Spleen (tissue), 11 donors: ENCODE measurements around the gene FAM185A. TPM values are rescaled to one million over a fixed set of nuclear protein-coding genes. Genes with fewer than 3 reads are reported as not detected.
A peak's percentile ranks its signal among the peaks of the same experiment; 100 is the strongest.

Source experiments
- DNase-seq: peaks from one replicate; pipeline ENCODE4 v3.0.0-alpha.2; 2020
- H3K27ac ChIP-seq, 8 donors: fragments of 200-600 bp; sonication (generic) in 7 of 8; 1 replicate in 4 of 8; 2 replicates in 4 of 8; pipeline versions ENCODE4 v1.5.0 to v1.8.0; 2016 to 2021; ENCODE audit warnings: inconsistent platforms in 4 of 8, mild to moderate bottlenecking in 4 of 8, moderate library complexity in 1 of 8
- H3K27me3 ChIP-seq, 7 donors: fragments of 200-600 bp; sonication (generic) in 6 of 7; replicated peaks in 1 of 7; 1 replicate in 4 of 7; 2 replicates in 3 of 7; pipeline versions ENCODE4 v1.5.0 to v1.8.0; 2016 to 2021; ENCODE audit warnings: inconsistent platforms in 3 of 7, mild to moderate bottlenecking in 1 of 7
- H3K36me3 ChIP-seq, 6 donors: fragments of 200-600 bp; sonication (generic) in 5 of 6; 1 replicate in 4 of 6; 2 replicates in 2 of 6; pipeline versions ENCODE4 v1.5.0 to v1.8.0; 2016 to 2021; ENCODE audit warnings: inconsistent platforms in 2 of 6
- H3K4me1 ChIP-seq, 6 donors: fragments of 200-600 bp; sonication (generic) in 5 of 6; 1 replicate in 3 of 6; 2 replicates in 3 of 6; pipeline versions ENCODE4 v1.5.0 to v1.8.0; 2016 to 2021; ENCODE audit warnings: inconsistent platforms in 3 of 6
- H3K4me3 ChIP-seq, 8 donors: fragments of 200-600 bp; sonication (generic) in 7 of 8; 1 replicate in 4 of 8; 2 replicates in 4 of 8; pipeline versions ENCODE4 v1.5.0 to v1.8.0; 2016 to 2021; ENCODE audit warnings: inconsistent platforms in 4 of 8, mild to moderate bottlenecking in 4 of 8, moderate library complexity in 2 of 8
- H3K9me3 ChIP-seq, 8 donors: fragments of 200-600 bp; sonication (generic) in 7 of 8; 1 replicate in 4 of 8; 2 replicates in 4 of 8; pipeline versions ENCODE4 v1.5.0 to v1.8.0; 2016 to 2021; ENCODE audit warnings: inconsistent platforms in 4 of 8
- POLR2A ChIP-seq, 3 donors: fragments of 450-650 bp; IDR thresholded peaks; one replicate each; pipeline ENCODE4 v1.5.1; 2017; ENCODE audit warnings: antibody characterized with exemption in 3 of 3, mild to moderate bottlenecking in 1 of 3
- POLR2AphosphoS5 ChIP-seq, 3 donors: sonication (generic); formaldehyde crosslinking; IDR thresholded peaks; one replicate each; pipeline ENCODE4 v1.5.1; 2017; ENCODE audit warnings: antibody characterized with exemption in 3 of 3
- WGBS, 5 donors: extraction: QIAGEN DNeasy Blood & Tissue Kit in 3 of 5; methylation state at CpG; one replicate each; pipeline versions ENCODE4 v1.1.5 to v1.1.7; 2013 to 2018; 5-methylcytosine and 5-hydroxymethylcytosine counted together
- intact Hi-C: fragments of 100-400 bp; cut with DNase I; formaldehyde crosslinking; loops from one replicate; pipeline ENCODE4 v1.15.0; 2023; ENCODE audit warnings: low total_unique reads
- polyA plus RNA-seq, 3 donors: library from polyadenylated mRNA; stranded (reverse); fragments of 200-250 nt; gene quantifications; one replicate each; pipeline ENCODE4 v1.2.1, GENCODE V29; 2013
- total RNA-seq, 7 donors: library from RNA; depleted of rRNA in 3 of 7; stranded (reverse); fragments of >200 nt in 3 of 7; fragmentation: NEBNext Ultra II Directional in 4 of 7; extraction: Animal tissue kit (Norgen Biotek cat#: 25700) in 4 of 7; gene quantifications; one replicate each; pipeline versions ENCODE4 v1.1.0 to v1.2.1, GENCODE V29; 2016 to 2021
- TF ChIP-seq, protein P1 (sequence below), 11 experiments: fragments of 200-600 bp in 7 of 11; fragments of 450-650 bp in 4 of 11; sonication (generic) in 4 of 11; IDR thresholded peaks in 8 of 11; conservative IDR thresholded peaks in 3 of 11; 1 replicate in 7 of 11; 2 replicates in 4 of 11; pipeline versions ENCODE4 v1.4.0 to v1.8.0; 2016 to 2021; ENCODE audit warnings: antibody characterized with exemption in 11 of 11, inconsistent platforms in 4 of 11, mild to moderate bottlenecking in 1 of 11
- donor health status: healthy with polysubstance abuse.
- donor health status: DM: no; HTN: no; CAD: no; lungs with moderate emphysema.
- donor health status: DM: no; HTN: no; CAD: no.
- donor health status: Bipolar disorder and iron deficiency.
- donor health status: healthy.
- donor health status: DM: no; HTN: no; CAD: no.
- donor health status: DM: yes; HTN: yes; CAD: no.

FAM185A gene
- total and polyA plus RNA-seq, 10 donors, result 3.1 to 22.4 (median 10.6) TPM

DNA sequence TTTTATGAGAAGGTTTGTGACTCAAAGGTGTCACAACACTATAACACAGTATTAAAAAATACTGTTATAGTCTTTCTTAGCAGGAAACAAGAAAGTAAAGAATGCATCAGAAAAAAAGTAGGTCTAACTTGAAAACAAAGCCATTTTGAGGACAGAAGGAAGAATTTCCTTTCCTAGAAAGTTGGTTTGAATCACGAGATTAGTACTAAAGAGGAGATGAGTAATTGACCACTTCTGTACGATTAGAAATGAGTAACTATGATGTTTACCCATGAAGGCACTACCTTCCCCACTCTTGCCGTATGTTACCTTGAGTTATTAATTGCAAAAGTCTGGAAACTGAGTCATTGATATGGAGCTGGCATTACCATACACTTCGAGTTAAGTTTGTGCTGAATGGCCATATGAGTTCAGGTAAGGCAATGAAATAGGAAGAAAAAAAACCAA lies 65.2 kb downstream of the FAM185A start:
- intact Hi-C loops, result no loop called here
- no peak for DNase-seq
- Histone ChIP-seq H3K4me3 (no peak overlapping the region), H3K27me3 (no peaks in the 10 kb centered on the region), H3K9me3 (no peaks in the 10 kb centered on the region), H3K27ac (peak overlapping the region in 1 of 8 donors; percentile 29), H3K36me3 (peaks cover 0 to 19% (median 3%) of the 10 kb centered on the region in 6 donors), H3K4me1 (peaks cover 0 to 24% (median 7%) of the 10 kb centered on the region in 6 donors)
- 69 to 88% (median 75%) methylated on average over 4 of the region's 4 CpGs for WGBS, 5 donors
- TF ChIP-seq, protein P1, sequence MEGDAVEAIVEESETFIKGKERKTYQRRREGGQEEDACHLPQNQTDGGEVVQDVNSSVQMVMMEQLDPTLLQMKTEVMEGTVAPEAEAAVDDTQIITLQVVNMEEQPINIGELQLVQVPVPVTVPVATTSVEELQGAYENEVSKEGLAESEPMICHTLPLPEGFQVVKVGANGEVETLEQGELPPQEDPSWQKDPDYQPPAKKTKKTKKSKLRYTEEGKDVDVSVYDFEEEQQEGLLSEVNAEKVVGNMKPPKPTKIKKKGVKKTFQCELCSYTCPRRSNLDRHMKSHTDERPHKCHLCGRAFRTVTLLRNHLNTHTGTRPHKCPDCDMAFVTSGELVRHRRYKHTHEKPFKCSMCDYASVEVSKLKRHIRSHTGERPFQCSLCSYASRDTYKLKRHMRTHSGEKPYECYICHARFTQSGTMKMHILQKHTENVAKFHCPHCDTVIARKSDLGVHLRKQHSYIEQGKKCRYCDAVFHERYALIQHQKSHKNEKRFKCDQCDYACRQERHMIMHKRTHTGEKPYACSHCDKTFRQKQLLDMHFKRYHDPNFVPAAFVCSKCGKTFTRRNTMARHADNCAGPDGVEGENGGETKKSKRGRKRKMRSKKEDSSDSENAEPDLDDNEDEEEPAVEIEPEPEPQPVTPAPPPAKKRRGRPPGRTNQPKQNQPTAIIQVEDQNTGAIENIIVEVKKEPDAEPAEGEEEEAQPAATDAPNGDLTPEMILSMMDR (IDR thresholded peaks at IDR 0.05 in 8 of 11, conservative IDR thresholded peaks at IDR 0.05 in 3 of 11), result no peak
- TF ChIP-seq POLR2AphosphoS5 (IDR thresholded peaks at IDR 0.05), result no peak

DNA sequence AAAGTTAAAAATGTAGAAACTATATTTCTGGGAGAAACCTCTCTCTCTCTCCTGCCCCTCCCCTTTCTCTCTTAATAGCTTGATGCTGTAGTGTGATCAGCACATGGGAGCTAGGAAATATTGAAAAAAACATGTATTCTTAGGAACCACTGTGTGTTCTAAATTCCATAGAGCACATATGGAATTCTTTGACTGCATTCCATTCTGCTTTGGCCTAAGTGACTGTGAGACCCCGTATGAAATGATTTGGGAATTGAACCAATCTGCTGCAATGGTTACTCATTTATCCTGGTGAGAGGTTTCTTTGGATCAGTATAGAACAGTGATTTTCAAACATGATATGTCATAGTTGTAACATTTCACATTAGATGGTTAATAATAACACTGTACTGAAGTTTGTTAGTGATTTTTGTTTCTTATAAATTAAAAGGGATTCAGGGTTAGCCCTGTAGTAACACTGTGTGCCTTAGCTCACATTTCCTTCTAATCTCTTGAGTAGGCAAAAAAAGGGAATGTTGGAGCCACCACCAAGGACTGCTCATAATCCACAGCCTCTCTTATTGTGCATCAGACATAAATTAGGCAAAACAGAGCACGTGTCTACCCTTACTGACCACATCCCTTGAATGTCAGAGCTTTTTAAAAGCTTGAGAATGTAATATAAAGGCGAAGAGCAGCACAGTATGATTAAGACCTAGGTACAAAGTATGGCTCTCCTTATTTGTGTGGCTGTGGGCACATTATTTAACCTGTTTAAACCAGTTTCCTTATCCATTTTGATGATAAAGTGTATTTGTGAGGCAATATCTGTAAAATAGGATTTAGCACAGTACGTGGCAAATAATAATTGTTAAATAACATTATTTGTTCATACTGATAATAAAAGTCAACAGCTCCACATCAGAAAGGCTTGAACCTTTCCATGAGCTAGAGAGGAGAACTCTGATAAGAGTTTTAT lies 69.1 kb downstream of the FAM185A start:
- intact Hi-C loops, result no loop called here
- TF ChIP-seq, protein P1 (IDR thresholded peaks at IDR 0.05 in 8 of 11, conservative IDR thresholded peaks at IDR 0.05 in 3 of 11), result no peak
- no peak for TF ChIP-seq POLR2AphosphoS5 (IDR thresholded peaks at IDR 0.05)
- no peak for TF ChIP-seq POLR2A (IDR thresholded peaks at IDR 0.05)
- H3K27me3 ChIP-seq, result no peaks in the 10 kb centered on the region

DNA sequence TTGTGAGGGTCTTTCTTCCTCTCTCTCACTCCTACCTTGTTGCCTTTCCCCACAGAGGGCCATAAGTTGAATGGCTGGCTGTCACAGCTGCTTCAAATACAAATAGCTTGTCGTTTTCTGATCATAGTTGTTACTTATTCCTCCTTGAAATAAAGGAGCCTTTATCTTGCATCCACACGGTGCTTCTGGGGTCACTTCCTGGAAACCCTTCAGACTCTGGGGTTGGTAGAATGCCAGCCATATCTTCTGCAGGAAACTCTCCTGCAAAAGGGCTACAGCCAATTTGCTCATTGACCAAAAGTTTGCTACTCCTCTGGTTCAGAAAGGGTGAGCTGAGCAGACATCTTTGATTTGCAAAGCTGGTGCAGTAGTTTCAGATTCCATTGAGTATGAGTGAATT lies 70.4 kb downstream of the FAM185A start:
- peaks cover 0 to 4% (median 0%) of the 10 kb centered on the region in 6 donors for H3K36me3 ChIP-seq
- H3K4me1 ChIP-seq, result peaks cover 0 to 6% (median 0%) of the 10 kb centered on the region in 6 donors
- no peak overlapping the region for H3K27ac ChIP-seq
- intact Hi-C loops, result no loop called here
- TF ChIP-seq POLR2AphosphoS5 (IDR thresholded peaks at IDR 0.05), result no peak
- no peaks in the 10 kb centered on the region for H3K27me3 ChIP-seq
- DNase-seq, result no peak
- no peaks in the 10 kb centered on the region for H3K9me3 ChIP-seq
- 17 to 41% (median 34%) methylated on average over 2 of the region's 2 CpGs for WGBS, 5 donors
- no peak overlapping the region for H3K4me3 ChIP-seq

More for the DNA sequence above, 69.1 kb downstream of the FAM185A start:
- 80 to 93% (median 90%) methylated on average over 4 of the region's 4 CpGs for WGBS, 5 donors
- peaks cover 0 to 4% (median 0%) of the 10 kb centered on the region in 6 donors for H3K36me3 ChIP-seq
- no peaks in the 10 kb centered on the region for H3K9me3 ChIP-seq
- no peak for DNase-seq
- no peak overlapping the region for H3K27ac ChIP-seq
- peaks cover 0 to 6% (median 2%) of the 10 kb centered on the region in 6 donors for H3K4me1 ChIP-seq
- no peak overlapping the region for H3K4me3 ChIP-seq

GRCh38 chr7:102821994-102822747 lies 73.4 kb downstream of the FAM185A start:
- 97 to 100% (median 99%) methylated on average over 2 of the region's 2 CpGs for WGBS, 5 donors
- Histone ChIP-seq H3K27me3 (no peaks in the 10 kb centered on the region), H3K36me3 (peaks cover 0 to 8% (median 2%) of the 10 kb centered on the region in 6 donors), H3K27ac (no peak overlapping the region), H3K9me3 (no peaks in the 10 kb centered on the region), H3K4me1 (peaks cover 0 to 6% (median 0%) of the 10 kb centered on the region in 6 donors), H3K4me3 (no peak overlapping the region)
- intact Hi-C loops, result no loop called here
- DNase-seq, result no peak
- TF ChIP-seq POLR2AphosphoS5 (IDR thresholded peaks at IDR 0.05), result no peak
- TF ChIP-seq, protein P1 (IDR thresholded peaks at IDR 0.05 in 8 of 11, conservative IDR thresholded peaks at IDR 0.05 in 3 of 11), result no peak
- TF ChIP-seq POLR2A (IDR thresholded peaks at IDR 0.05), result no peak
